ENCODE data around the gene MGAT1. TPM values are rescaled to one million over a fixed set of nuclear protein-coding genes. Genes with fewer than 3 reads are reported as not detected.

MGAT1 gene
- total RNA-seq, 1 experiment from 2014 or later: 53.0 TPM

GRCh38 chr5:180785794-180786221 is 16.8 kb downstream of the MGAT1 start:
- Histone ChIP-seq H3K79me2 (ENCODE audit: insufficient read depth, low read length) (no peaks in the 10 kb centered on the region), H3K27me3 (ENCODE audit: insufficient read depth, low read length) (no peaks in the 10 kb centered on the region), H2AFZ (ENCODE audit: low read depth, low read length, poor library complexity, severe bottlenecking) (no peak overlapping the region), H3K9me3 (ENCODE audit: control insufficient read depth in 1 of 2, insufficient read depth in 1 of 2, low read depth in 1 of 2, low read length in 2 of 2) (no peaks in the 10 kb centered on the region), H3K4me2 (ENCODE audit: low read length) (no peak overlapping the region), H3K9me2 (ENCODE audit: insufficient read depth) (no peaks in the 10 kb centered on the region), H3K27ac (ENCODE audit: low read depth, low read length) (no peak overlapping the region), H3K36me3 (ENCODE audit: control insufficient read depth in 1 of 2, insufficient read depth in 2 of 2, low read length in 2 of 2) (no peaks in the 10 kb centered on the region; a peak in 1 of 4 replicates), H3K4me1 (ENCODE audit: control insufficient read depth in 1 of 2, insufficient read depth in 2 of 2, low read length in 2 of 2) (peaks cover 9 to 10% of the 10 kb centered on the region in 2 experiments; a peak in 3 of 4 replicates), H3K9ac (ENCODE audit: low read length) (no peak overlapping the region), H3K4me3 (replicated peaks in 1 of 2; ENCODE audit: low read depth in 1 of 2, low read length in 2 of 2) (no peak overlapping the region), H4K20me1 (ENCODE audit: insufficient read depth) (no peaks in the 10 kb centered on the region)
- peak; percentile 7; the same call in 1 of the 2 replicates for ATAC-seq
- DNase-seq (ENCODE audit: low read depth, low spot score): no peak
- TF ChIP-seq SIN3A (IDR thresholded peaks at IDR 0.05; ENCODE audit: low read depth): no peak
- TF ChIP-seq YY1 (IDR thresholded peaks at IDR 0.05; ENCODE audit: extremely low read depth, insufficient replicate concordance, low read depth, low read length): no peak
- TF ChIP-seq, protein P1, sequence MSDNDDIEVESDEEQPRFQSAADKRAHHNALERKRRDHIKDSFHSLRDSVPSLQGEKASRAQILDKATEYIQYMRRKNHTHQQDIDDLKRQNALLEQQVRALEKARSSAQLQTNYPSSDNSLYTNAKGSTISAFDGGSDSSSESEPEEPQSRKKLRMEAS (IDR thresholded peaks at IDR 0.05): no peak
- TF ChIP-seq, protein P2, sequence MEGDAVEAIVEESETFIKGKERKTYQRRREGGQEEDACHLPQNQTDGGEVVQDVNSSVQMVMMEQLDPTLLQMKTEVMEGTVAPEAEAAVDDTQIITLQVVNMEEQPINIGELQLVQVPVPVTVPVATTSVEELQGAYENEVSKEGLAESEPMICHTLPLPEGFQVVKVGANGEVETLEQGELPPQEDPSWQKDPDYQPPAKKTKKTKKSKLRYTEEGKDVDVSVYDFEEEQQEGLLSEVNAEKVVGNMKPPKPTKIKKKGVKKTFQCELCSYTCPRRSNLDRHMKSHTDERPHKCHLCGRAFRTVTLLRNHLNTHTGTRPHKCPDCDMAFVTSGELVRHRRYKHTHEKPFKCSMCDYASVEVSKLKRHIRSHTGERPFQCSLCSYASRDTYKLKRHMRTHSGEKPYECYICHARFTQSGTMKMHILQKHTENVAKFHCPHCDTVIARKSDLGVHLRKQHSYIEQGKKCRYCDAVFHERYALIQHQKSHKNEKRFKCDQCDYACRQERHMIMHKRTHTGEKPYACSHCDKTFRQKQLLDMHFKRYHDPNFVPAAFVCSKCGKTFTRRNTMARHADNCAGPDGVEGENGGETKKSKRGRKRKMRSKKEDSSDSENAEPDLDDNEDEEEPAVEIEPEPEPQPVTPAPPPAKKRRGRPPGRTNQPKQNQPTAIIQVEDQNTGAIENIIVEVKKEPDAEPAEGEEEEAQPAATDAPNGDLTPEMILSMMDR (IDR thresholded peaks at IDR 0.05 in 2 of 3, conservative IDR thresholded peaks at IDR 0.05 in 1 of 3; ENCODE audit: borderline replicate concordance in 1 of 3, insufficient read depth in 1 of 3, low read depth in 2 of 3, low read length in 2 of 3): no peak
- no peak for TF ChIP-seq CBX3 (IDR thresholded peaks at IDR 0.05; ENCODE audit: low read depth)
- TF ChIP-seq, protein P3, sequence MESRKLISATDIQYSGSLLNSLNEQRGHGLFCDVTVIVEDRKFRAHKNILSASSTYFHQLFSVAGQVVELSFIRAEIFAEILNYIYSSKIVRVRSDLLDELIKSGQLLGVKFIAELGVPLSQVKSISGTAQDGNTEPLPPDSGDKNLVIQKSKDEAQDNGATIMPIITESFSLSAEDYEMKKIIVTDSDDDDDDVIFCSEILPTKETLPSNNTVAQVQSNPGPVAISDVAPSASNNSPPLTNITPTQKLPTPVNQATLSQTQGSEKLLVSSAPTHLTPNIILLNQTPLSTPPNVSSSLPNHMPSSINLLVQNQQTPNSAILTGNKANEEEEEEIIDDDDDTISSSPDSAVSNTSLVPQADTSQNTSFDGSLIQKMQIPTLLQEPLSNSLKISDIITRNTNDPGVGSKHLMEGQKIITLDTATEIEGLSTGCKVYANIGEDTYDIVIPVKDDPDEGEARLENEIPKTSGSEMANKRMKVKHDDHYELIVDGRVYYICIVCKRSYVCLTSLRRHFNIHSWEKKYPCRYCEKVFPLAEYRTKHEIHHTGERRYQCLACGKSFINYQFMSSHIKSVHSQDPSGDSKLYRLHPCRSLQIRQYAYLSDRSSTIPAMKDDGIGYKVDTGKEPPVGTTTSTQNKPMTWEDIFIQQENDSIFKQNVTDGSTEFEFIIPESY (IDR thresholded peaks at IDR 0.05; ENCODE audit: extremely low read depth, insufficient replicate concordance, low read length): no peak
- TF ChIP-seq SRF (IDR thresholded peaks at IDR 0.05; ENCODE audit: low read depth): no peak
- POLR2A ChIA-PET: interaction anchor here (1.3 kb wide), 1 partner anchor 16 kb away, joined by 4 read pairs; the partner anchor contains the start of gene MGAT1
- CTCF ChIA-PET: no interaction called here
- intact Hi-C loops (cut with micrococcal nuclease): loop anchor here (10.0 kb wide), 1 partner anchor 289 kb away; no protein-coding TSS in a partner anchor
- RAD21 ChIA-PET (ENCODE audit: low non-redundant PET in 1 of 2, low total read pairs in 2 of 2, uncharacterized antibody in 2 of 2, unreplicated experiment in 2 of 2): no interaction called here
- BruUV-seq (replicated peaks): no TSS peak
